ENCODE measurements around the gene DOCK9. TPM values are rescaled to one million over a fixed set of nuclear protein-coding genes. Genes with fewer than 3 reads are reported as not detected.

DOCK9 gene
- total and polyA plus RNA-seq, 9 of the 15 experiments (the other 6 are each of a cell fraction or from before 2014, with no cell fraction given), result 3.5 to 25.3 (median 16.7) TPM

- ATAC-seq (no peak), FAIRE-seq (no peak), DNase-seq (ENCODE audit: extremely low read depth in 1 of 4, low spot score in 3 of 4) (no peak)
- 80% methylated on average over 11 of the region's 11 CpGs for WGBS (ENCODE audit: insufficient coverage, low coverage, missing lambda C conversion rate)
- POLR2A ChIA-PET, result no interaction called here
- CTCF ChIA-PET (ENCODE audit: low intra/inter-chr PET ratio), result no interaction called here
- H3K4me2 ChIP-seq (ENCODE audit: insufficient read depth, low read length), result no peak overlapping the region
- peaks cover 8% of the 10 kb centered on the region; the same call in 1 of the 3 replicates for H3K36me3 ChIP-seq (ENCODE audit: control insufficient read depth, insufficient read depth, low read length)
- H2AFZ ChIP-seq (ENCODE audit: low read depth, low read length), result no peak overlapping the region
- no peaks in the 10 kb centered on the region for H3K79me2 ChIP-seq (ENCODE audit: control insufficient read depth, insufficient read depth, low read length)
- H3K9me1 ChIP-seq (ENCODE audit: control insufficient read depth, insufficient read depth, low read length), result no peaks in the 10 kb centered on the region
- no peaks in the 10 kb centered on the region for H3K27me3 ChIP-seq (ENCODE audit: control insufficient read depth in 2 of 2, insufficient read depth in 2 of 2, low read length in 2 of 2)
- no peak overlapping the region for H3K9ac ChIP-seq (ENCODE audit: insufficient read depth in 1 of 2, low read depth in 2 of 2, low read length in 2 of 2)
- H3K4me3 ChIP-seq, result no peak overlapping the region
- no peaks in the 10 kb centered on the region for H3K4me1 ChIP-seq (replicated peaks in 1 of 2; ENCODE audit: control insufficient read depth in 2 of 2, insufficient read depth in 2 of 2, low read length in 2 of 2)
- intact Hi-C loops (cut with micrococcal nuclease) (no loop called here), in situ Hi-C loops (cut with MboI) (no loop called here)
- H3K27ac ChIP-seq (ENCODE audit: extremely low read depth, low read depth, low read length), result no peak overlapping the region
- no peaks in the 10 kb centered on the region for H4K20me1 ChIP-seq (replicated peaks; ENCODE audit: control insufficient read depth, insufficient read depth, low read length)
- no peaks in the 10 kb centered on the region for H3K9me3 ChIP-seq (replicated peaks; ENCODE audit: control insufficient read depth, insufficient read depth, low read depth, low read length)
- no TSS peak for BruUV-seq (replicated peaks)
- TF ChIP-seq, protein P1, sequence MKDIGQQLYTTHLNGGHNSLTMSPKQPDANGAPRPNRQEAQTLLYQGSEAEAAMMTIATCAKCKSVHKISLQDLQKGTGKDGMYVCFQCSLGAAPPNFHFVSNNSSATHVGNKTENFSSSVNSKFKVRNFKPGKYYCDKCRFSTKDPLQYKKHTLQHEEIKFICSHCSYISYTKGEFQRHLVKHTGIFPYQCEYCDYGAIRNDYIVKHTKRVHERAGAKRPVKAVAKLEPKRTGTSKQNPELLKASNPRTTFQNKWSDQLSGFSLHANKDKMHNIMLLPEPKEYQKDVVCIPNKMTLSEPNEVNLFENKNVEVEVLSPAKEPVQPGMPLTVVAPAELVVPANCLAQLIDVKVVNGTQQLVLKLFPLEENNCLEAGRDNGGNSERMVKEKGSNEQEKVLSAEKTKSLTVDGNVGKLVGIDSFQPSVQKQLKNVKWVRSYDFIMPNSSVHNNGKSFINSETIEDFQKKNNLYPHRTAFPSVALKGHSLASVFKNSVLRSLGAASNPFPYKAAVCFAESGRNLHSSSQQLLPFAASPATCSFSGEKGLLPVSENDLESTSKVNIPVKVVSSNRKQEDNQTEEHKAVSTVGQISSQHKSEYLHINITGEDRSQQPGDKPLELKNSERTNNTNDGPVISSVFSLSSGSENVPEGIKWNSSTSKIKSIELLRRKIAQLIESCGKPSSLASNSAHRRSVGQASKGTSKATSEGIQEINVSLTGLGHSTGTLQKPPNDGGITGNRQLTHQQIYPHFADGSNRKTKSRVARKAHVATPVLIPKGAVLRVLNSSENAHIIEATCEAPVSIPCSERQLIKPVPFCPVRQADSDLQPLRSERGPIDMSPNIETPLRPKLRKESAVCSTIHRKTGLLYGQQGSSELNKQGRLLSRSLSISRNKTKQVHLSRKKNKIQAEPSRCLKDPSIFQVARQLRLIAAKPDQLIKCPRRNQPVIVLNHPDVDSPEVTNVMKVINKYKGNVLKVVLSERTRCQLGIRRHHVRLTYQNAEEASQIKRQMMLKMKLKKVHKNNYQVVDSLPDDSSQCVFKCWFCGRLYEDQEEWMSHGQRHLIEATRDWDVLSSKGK (CRISPR knock-in tag; IDR thresholded peaks at IDR 0.05), result no peak
- TF ChIP-seq, protein P2, sequence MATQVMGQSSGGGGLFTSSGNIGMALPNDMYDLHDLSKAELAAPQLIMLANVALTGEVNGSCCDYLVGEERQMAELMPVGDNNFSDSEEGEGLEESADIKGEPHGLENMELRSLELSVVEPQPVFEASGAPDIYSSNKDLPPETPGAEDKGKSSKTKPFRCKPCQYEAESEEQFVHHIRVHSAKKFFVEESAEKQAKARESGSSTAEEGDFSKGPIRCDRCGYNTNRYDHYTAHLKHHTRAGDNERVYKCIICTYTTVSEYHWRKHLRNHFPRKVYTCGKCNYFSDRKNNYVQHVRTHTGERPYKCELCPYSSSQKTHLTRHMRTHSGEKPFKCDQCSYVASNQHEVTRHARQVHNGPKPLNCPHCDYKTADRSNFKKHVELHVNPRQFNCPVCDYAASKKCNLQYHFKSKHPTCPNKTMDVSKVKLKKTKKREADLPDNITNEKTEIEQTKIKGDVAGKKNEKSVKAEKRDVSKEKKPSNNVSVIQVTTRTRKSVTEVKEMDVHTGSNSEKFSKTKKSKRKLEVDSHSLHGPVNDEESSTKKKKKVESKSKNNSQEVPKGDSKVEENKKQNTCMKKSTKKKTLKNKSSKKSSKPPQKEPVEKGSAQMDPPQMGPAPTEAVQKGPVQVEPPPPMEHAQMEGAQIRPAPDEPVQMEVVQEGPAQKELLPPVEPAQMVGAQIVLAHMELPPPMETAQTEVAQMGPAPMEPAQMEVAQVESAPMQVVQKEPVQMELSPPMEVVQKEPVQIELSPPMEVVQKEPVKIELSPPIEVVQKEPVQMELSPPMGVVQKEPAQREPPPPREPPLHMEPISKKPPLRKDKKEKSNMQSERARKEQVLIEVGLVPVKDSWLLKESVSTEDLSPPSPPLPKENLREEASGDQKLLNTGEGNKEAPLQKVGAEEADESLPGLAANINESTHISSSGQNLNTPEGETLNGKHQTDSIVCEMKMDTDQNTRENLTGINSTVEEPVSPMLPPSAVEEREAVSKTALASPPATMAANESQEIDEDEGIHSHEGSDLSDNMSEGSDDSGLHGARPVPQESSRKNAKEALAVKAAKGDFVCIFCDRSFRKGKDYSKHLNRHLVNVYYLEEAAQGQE (IDR thresholded peaks at IDR 0.05; ENCODE audit: borderline replicate concordance), result no peak
- TF ChIP-seq, protein P2 (CRISPR knock-in tag; IDR thresholded peaks at IDR 0.05; ENCODE audit: low read depth), result no peak
- TF ChIP-seq CGGBP1 (CRISPR knock-in tag; IDR thresholded peaks at IDR 0.05), result no peak
- no peak for TF ChIP-seq CEBPB (tag; IDR thresholded peaks at IDR 0.05)
- TF ChIP-seq JUND (IDR thresholded peaks at IDR 0.05; ENCODE audit: borderline replicate concordance, low read depth, low read length), result no peak
- no peak for TF ChIP-seq JUND (tag; IDR thresholded peaks at IDR 0.05; ENCODE audit: borderline replicate concordance, low read depth, low read length)
- TF ChIP-seq ESRRB (CRISPR knock-in tag; IDR thresholded peaks at IDR 0.05; ENCODE audit: borderline replicate concordance), result no peak
- TF ChIP-seq WHSC1 (IDR thresholded peaks at IDR 0.05; ENCODE audit: low read length), result no peak
- no peak for TF ChIP-seq NFXL1 (CRISPR knock-in tag; IDR thresholded peaks at IDR 0.05)
Observed at GRCh38 chr13:98923641-98924397, 54.0 kb downstream of the DOCK9 start.

All from K562 (cell line).